ENCODE measurements around the gene REXO1. TPM values are rescaled to one million over a fixed set of nuclear protein-coding genes. Genes with fewer than 3 reads are reported as not detected.

The REXO1 gene
- total RNA-seq, 1 experiment from 2014 or later: 52.2 TPM

- H3K79me2 ChIP-seq (ENCODE audit: insufficient read depth, low read length): no peaks in the 10 kb centered on the region
- no peak overlapping the region for H3K4me2 ChIP-seq (ENCODE audit: low read length)
- ChIA-PET POLR2A (no interaction called here), CTCF (interaction anchor here (0.6 to 2.0 kb wide), 2 partner anchors 119 to 245 kb away, joined by 3 to 8 read pairs; no protein-coding TSS in a partner anchor), RAD21 (ENCODE audit: low non-redundant PET in 1 of 2, low total read pairs in 2 of 2, uncharacterized antibody in 2 of 2, unreplicated experiment in 2 of 2) (no interaction called here)
- H3K4me1 ChIP-seq (ENCODE audit: control insufficient read depth in 1 of 2, insufficient read depth in 2 of 2, low read length in 2 of 2): peaks cover 5 to 29% of the 10 kb centered on the region in 2 experiments
- H2AFZ ChIP-seq (ENCODE audit: low read depth, low read length, poor library complexity, severe bottlenecking): no peak overlapping the region
- H3K27ac ChIP-seq (ENCODE audit: low read depth, low read length): no peak overlapping the region
- no peak for DNase-seq (ENCODE audit: low read depth, low spot score)
- H3K9ac ChIP-seq (ENCODE audit: low read length): no peak overlapping the region
- no peak for ATAC-seq
- BruUV-seq (replicated peaks): no TSS peak
- TF ChIP-seq CTCF (IDR thresholded peaks at IDR 0.05 in 2 of 3, conservative IDR thresholded peaks at IDR 0.05 in 1 of 3; ENCODE audit: borderline replicate concordance in 1 of 3, insufficient read depth in 1 of 3, low read depth in 2 of 3, low read length in 2 of 3) (0 out of 6 replicates have a peak, but pooled peaks of 1 of the 3 experiments have one; percentile 11), SIN3A (IDR thresholded peaks at IDR 0.05; ENCODE audit: low read depth) (no peak)
- no peaks in the 10 kb centered on the region for H3K9me2 ChIP-seq (ENCODE audit: insufficient read depth)
- H3K27me3 ChIP-seq (ENCODE audit: insufficient read depth, low read length): no peaks in the 10 kb centered on the region
- H3K36me3 ChIP-seq (ENCODE audit: control insufficient read depth in 1 of 2, insufficient read depth in 2 of 2, low read length in 2 of 2): no peaks in the 10 kb centered on the region
- no peaks in the 10 kb centered on the region for H4K20me1 ChIP-seq (ENCODE audit: insufficient read depth)
- intact Hi-C loops (cut with micrococcal nuclease): no loop called here
- H3K4me3 ChIP-seq (replicated peaks in 1 of 2; ENCODE audit: low read depth in 1 of 2, low read length in 2 of 2): no peak overlapping the region
- no peaks in the 10 kb centered on the region for H3K9me3 ChIP-seq (ENCODE audit: control insufficient read depth in 1 of 2, insufficient read depth in 1 of 2, low read depth in 1 of 2, low read length in 2 of 2)
Measured at GRCh38 chr19:1791879-1792278, 56.4 kb downstream of the REXO1 start.

GRCh38 chr19:1790054-1790792, 58.1 kb downstream of the REXO1 start:
- H3K27ac ChIP-seq (ENCODE audit: low read depth, low read length): no peak overlapping the region; the same call in 1 of the 2 replicates
- DNase-seq (ENCODE audit: low read depth, low spot score) (no peak), ATAC-seq (no peak; the same call in 1 of the 2 replicates)
- intact Hi-C loops (cut with micrococcal nuclease): no loop called here
- no peaks in the 10 kb centered on the region for H4K20me1 ChIP-seq (ENCODE audit: insufficient read depth)
- no peak overlapping the region for H3K4me3 ChIP-seq (replicated peaks in 1 of 2; ENCODE audit: low read depth in 1 of 2, low read length in 2 of 2)
- H3K4me1 ChIP-seq (ENCODE audit: control insufficient read depth in 1 of 2, insufficient read depth in 2 of 2, low read length in 2 of 2): peaks cover 2 to 16% of the 10 kb centered on the region in 2 experiments
- ChIA-PET POLR2A (no interaction called here), RAD21 (ENCODE audit: low non-redundant PET in 1 of 2, low total read pairs in 2 of 2, uncharacterized antibody in 2 of 2, unreplicated experiment in 2 of 2) (no interaction called here), CTCF (interaction anchor here (0.7 to 1.0 kb wide), 2 partner anchors 21 to 141 kb away, joined by 3 to 9 read pairs; partner anchors contain the start of gene ATP8B3)
- H3K79me2 ChIP-seq (ENCODE audit: insufficient read depth, low read length): no peaks in the 10 kb centered on the region
- no peak overlapping the region for H3K4me2 ChIP-seq (ENCODE audit: low read length)
- H2AFZ ChIP-seq (ENCODE audit: low read depth, low read length, poor library complexity, severe bottlenecking): no peak overlapping the region
- no TSS peak for BruUV-seq (replicated peaks)
- no peak overlapping the region for H3K9ac ChIP-seq (ENCODE audit: low read length)
- no peaks in the 10 kb centered on the region for H3K27me3 ChIP-seq (ENCODE audit: insufficient read depth, low read length)
- no peaks in the 10 kb centered on the region for H3K36me3 ChIP-seq (ENCODE audit: control insufficient read depth in 1 of 2, insufficient read depth in 2 of 2, low read length in 2 of 2)
- H3K9me2 ChIP-seq (ENCODE audit: insufficient read depth): no peaks in the 10 kb centered on the region
- no peak for TF ChIP-seq SP1 (IDR thresholded peaks at IDR 0.05; ENCODE audit: low read depth)
- TF ChIP-seq ZFX (IDR thresholded peaks at IDR 0.05): no peak
- TF ChIP-seq EZH2 (IDR thresholded peaks at IDR 0.05): no peak
- TF ChIP-seq FOSL1 (IDR thresholded peaks at IDR 0.05; ENCODE audit: low read depth): no peak
- no peak for TF ChIP-seq ATF3 (IDR thresholded peaks at IDR 0.05)
- H3K9me3 ChIP-seq (ENCODE audit: control insufficient read depth in 1 of 2, insufficient read depth in 1 of 2, low read depth in 1 of 2, low read length in 2 of 2): no peaks in the 10 kb centered on the region
